HL-60 (cell line): ENCODE data around the gene IPO11.
"Not testable (repeated sequence)": the region's sequence is repeated elsewhere in the genome, so short reads cannot be mapped to it uniquely, and the experiment has no call there.

Experiments
- DNase-seq, 2 experiments: peaks; one replicate each; pipeline ENCODE4 v3.0.0-alpha.2; 2010 to 2020; ENCODE audit warnings: low read depth in 1 of 2, low spot score in 1 of 2
- H3K27ac ChIP-seq: fragments of 250-450 bp; sonication (Bioruptor Pico); replicated peaks from 2 replicates; pipeline ENCODE4 v1.5.1; 2020; ENCODE audit warnings: mild to moderate bottlenecking, moderate library complexity
- H3K27me3 ChIP-seq: fragments of 250-450 bp; sonication (Bioruptor Pico); 2 replicates; pipeline ENCODE4 v1.5.1; 2021; ENCODE audit warnings: mild to moderate bottlenecking, moderate library complexity; ENCODE audit not compliant: insufficient read depth, poor library complexity, severe bottlenecking
- H3K4me3 ChIP-seq: replicated peaks from 2 replicates; pipeline ENCODE4 v1.5.1; 2011; ENCODE audit warnings: mild to moderate bottlenecking, control low read depth, low read length; ENCODE audit not compliant: insufficient read depth
- GABPA ChIP-seq: IDR thresholded peaks from 2 replicates; pipeline ENCODE4 v1.6.1; 2012; ENCODE audit warnings: low read depth
- POLR2AphosphoS5 ChIP-seq: IDR thresholded peaks from 2 replicates; pipeline ENCODE4 v1.6.1; 2012; ENCODE audit warnings: low read depth
- SPI1 ChIP-seq: IDR thresholded peaks from 2 replicates; pipeline ENCODE4 v1.6.1; 2012; ENCODE audit warnings: low read depth, mild to moderate bottlenecking, borderline replicate concordance
- TF ChIP-seq, protein P1 (sequence below): IDR thresholded peaks from one replicate; pipeline ENCODE4 v1.5.1; 2011; ENCODE audit warnings: low read length, control low read depth, inconsistent platforms; ENCODE audit not compliant: insufficient read depth
- TF ChIP-seq, protein P2 (sequence below): IDR thresholded peaks from 2 replicates; pipeline ENCODE4 v1.6.1; 2012; ENCODE audit warnings: low read depth; ENCODE audit not compliant: insufficient replicate concordance

The IPO11 gene

DNA sequence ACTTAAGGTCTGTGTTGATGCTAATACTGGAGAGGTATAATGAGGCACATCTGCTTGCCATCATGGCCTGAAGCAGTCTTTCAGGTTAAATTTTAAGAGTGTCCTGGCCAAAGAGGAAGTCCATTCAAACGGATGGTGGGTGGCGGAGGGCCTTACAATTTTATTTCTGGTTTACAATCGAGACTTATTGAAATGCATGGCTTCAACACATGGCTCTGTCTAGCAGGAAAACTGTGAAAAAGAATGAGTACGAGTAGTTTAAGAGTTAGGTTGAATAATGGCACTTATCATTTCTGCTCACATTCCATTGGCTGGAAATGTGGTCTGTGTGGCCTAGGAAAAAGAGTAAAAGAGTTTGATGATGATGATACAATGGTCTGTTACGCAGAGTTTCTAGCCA, 208.2 kb downstream of the IPO11 start:
- Histone ChIP-seq H3K27ac (no peak overlapping the region), H3K4me3 (no peak overlapping the region), H3K27me3 (no peaks in the 10 kb centered on the region)
- DNase-seq, result no peak
- TF ChIP-seq GABPA (no peak), POLR2AphosphoS5 (no peak), SPI1 (no peak)
- TF ChIP-seq, protein P1, sequence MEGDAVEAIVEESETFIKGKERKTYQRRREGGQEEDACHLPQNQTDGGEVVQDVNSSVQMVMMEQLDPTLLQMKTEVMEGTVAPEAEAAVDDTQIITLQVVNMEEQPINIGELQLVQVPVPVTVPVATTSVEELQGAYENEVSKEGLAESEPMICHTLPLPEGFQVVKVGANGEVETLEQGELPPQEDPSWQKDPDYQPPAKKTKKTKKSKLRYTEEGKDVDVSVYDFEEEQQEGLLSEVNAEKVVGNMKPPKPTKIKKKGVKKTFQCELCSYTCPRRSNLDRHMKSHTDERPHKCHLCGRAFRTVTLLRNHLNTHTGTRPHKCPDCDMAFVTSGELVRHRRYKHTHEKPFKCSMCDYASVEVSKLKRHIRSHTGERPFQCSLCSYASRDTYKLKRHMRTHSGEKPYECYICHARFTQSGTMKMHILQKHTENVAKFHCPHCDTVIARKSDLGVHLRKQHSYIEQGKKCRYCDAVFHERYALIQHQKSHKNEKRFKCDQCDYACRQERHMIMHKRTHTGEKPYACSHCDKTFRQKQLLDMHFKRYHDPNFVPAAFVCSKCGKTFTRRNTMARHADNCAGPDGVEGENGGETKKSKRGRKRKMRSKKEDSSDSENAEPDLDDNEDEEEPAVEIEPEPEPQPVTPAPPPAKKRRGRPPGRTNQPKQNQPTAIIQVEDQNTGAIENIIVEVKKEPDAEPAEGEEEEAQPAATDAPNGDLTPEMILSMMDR, result no peak
- TF ChIP-seq, protein P2, sequence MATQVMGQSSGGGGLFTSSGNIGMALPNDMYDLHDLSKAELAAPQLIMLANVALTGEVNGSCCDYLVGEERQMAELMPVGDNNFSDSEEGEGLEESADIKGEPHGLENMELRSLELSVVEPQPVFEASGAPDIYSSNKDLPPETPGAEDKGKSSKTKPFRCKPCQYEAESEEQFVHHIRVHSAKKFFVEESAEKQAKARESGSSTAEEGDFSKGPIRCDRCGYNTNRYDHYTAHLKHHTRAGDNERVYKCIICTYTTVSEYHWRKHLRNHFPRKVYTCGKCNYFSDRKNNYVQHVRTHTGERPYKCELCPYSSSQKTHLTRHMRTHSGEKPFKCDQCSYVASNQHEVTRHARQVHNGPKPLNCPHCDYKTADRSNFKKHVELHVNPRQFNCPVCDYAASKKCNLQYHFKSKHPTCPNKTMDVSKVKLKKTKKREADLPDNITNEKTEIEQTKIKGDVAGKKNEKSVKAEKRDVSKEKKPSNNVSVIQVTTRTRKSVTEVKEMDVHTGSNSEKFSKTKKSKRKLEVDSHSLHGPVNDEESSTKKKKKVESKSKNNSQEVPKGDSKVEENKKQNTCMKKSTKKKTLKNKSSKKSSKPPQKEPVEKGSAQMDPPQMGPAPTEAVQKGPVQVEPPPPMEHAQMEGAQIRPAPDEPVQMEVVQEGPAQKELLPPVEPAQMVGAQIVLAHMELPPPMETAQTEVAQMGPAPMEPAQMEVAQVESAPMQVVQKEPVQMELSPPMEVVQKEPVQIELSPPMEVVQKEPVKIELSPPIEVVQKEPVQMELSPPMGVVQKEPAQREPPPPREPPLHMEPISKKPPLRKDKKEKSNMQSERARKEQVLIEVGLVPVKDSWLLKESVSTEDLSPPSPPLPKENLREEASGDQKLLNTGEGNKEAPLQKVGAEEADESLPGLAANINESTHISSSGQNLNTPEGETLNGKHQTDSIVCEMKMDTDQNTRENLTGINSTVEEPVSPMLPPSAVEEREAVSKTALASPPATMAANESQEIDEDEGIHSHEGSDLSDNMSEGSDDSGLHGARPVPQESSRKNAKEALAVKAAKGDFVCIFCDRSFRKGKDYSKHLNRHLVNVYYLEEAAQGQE, result no peak

DNA sequence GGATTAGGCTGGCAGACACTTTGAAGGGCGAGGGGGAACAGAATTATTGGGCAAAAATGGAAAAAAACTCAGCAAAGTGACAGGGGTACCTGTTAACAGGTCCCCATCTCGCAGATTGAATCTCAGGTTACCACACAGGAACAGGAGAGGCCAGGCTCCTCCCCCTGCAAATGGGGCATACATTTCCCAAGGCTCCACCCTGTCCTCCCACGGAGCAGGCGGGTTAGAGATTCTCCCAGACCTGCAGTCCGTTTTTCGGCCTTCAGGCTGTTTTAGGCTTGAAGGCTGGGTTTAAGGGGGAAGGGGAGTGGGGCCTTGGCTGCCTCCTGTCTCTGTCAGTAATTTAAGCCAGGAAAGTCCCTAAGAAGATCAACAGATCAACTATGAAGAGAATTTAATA, 208.7 kb downstream of the IPO11 start:
- no peak overlapping the region for H3K27ac ChIP-seq

DNA sequence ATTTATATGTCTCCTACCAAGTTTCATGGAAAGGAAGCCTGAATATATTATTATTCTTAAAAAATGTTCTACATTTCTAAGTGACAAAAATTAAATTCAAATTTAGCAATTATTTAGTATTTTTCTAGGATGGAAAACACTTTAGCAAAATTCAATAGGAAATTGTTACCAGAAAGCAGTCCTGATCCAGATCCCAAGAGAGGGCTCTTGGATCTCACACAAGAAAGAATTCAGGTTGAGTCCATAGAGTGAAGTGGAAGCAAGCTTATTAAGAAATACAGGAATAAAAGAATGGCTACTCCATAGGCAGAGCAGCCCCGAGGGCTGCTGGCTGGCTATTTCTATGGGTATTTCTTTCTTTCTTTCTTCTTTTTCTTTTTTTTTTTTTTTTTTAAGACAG, 210.7 kb downstream of the IPO11 start:
- no peaks in the 10 kb centered on the region for H3K27me3 ChIP-seq

More for the DNA sequence above, 208.7 kb downstream of the IPO11 start:
- DNase-seq, result no peak
- Histone ChIP-seq H3K27me3 (no peaks in the 10 kb centered on the region), H3K4me3 (no peak overlapping the region)
- TF ChIP-seq, protein P2, result no peak
- no peak for TF ChIP-seq GABPA
- no peak for TF ChIP-seq POLR2AphosphoS5
- no peak for TF ChIP-seq SPI1
- TF ChIP-seq, protein P1, result no peak

DNA sequence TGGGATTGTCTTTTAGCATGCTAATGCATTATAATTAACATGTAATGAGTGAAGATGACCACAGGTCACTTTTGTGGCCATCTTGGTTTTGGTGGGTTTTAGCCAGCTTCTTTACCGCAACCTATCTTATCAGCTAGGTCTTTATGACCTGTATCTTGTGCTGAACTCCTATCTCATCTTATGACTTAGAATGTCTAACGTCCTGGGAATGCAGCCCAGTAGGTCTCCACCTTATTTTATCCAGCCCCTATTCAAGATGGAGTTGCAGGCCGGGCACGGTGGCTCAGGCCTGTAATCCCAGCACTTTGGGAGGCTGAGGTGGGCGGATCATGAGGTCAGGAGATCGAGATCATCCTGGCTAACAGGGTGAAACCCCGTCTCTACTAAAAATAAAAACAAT, 211.9 kb downstream of the IPO11 start:
- DNase-seq, H3K27me3 ChIP-seq, H3K27ac ChIP-seq, H3K4me3 ChIP-seq: not testable (repeated sequence)

More for the DNA sequence above, 210.7 kb downstream of the IPO11 start:
- TF ChIP-seq, protein P2, result no peak
- TF ChIP-seq SPI1 (no peak), POLR2AphosphoS5 (no peak), GABPA (no peak)
- TF ChIP-seq, protein P1, result no peak
- no peak for DNase-seq
- H3K4me3 ChIP-seq, result no peak overlapping the region
- no peak overlapping the region for H3K27ac ChIP-seq
